Activated effector memory CD4-positive, alpha-beta T cell treated with anti-CD3 and anti-CD28 coated beads, Interleukin-2, amount 50 U/mL, for 16 hours (primary cell): ENCODE data around the gene KCTD5.

ENCODE experiments used
- DNase-seq: peaks from one replicate; pipeline ENCODE4 v3.0.0-alpha.2; 2020

The KCTD5 gene

DNA sequence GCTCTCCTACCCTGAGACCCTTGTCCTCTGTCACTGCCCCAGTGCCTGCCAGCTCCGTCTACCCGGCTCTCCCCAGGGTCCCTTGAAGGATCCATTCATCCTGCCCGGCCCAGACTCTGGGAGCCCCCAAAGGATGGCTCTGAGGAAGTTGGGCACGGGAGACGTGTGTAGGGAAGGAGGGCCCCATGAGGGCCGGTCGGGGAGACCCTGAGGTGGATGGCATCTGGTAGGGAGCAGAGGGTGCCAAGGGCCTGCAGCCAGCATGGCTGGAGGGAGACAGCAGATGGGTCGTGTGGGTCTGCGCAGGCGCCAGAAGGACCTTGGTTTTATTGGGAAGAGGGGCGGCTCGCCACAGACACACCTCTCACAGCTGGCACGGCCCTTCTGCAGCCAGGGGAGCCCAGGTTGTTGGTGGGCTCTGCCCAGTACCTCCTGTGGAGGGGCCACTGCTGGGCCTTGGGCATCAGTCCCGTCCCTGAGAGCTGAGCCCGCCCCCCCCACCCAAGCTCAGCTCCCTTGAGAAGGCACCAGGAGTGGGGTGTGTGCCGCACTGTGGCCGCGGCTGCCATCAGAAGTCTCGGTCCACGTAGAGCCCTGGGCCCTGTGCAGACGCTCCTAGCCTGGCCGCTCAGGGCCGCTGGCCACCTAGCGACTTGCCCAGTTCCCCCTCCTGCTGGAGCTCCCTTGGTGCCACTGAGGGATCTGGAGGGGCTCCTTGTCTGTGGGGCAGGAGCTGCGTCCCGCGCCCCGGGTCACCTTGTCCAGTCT is 16.0 kb downstream of the KCTD5 start:
- DNase-seq, result no peak

DNA sequence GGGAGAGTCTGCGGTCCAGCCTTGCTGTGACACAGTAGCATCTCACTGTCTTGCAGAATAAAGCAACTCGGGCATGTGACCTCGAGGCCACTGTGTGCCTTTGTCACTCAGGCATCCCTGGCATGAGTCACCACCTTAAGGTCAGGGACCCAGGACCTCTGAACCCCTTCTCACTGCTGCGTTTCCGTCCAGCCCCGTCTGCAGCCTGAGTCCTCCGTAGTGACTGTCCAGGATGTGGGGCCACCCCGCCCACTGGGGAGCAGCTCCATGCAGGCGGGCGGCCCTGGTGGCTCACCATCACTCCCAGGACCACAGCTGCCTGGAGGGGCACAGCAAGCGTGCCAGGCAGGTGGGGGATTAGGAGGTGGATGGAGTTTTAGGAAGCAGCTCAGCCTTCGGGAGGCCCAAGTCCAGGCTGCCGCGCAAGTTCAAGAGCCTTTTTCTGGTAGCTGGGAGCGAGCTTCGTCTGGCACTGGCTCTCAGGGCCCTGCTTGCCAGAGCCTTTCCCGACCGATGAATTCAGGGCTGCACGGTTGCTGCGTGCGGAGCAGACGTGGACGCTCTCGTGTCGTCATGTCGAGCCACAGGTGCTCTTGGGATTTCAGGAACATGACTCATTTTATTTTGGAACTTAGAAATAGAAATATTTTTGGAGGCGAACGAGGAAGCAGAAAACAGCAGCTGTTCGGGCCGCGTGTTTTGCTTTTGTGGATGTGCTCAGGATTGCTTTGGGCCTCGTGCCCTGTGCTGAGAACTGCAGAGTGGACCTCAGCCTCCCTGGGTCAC is 16.8 kb downstream of the KCTD5 start:
- no peak for DNase-seq

DNA sequence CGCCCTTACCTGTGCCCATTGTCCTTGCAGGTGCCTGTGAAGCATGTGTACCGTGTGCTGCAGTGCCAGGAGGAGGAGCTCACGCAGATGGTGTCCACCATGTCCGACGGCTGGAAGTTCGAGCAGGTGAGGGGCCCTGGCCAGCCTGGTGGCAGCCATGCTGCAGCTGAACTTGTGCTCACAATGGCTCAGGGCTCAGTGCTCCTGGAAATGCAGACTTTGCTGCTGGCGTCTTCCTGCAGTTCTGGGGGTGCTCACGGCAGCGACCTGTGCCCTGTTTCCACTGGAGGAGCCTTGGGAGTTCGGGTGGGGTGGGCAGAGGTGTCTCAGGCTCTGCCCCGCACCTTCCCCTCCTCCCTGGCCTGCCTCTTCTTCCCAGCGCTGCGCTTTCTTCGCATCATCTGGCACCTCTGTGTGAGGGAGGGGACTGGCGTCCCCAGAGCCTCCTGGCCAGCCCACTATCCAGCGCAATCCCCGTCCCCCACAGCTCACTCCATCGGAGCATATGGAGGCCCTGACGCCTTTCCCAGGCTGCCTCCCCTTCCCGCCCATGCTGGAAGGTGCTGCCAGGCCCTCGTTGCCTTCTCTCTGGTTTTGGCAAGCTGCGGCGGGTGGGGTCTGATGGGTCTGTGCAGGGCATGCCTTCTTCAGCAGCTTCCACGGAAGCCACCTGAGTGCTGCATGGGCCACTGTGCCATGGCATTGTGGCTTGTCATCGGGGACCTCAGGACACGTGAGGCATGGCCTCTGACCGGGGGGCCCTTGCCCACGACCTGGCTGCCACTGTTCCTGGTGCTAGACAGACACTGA is 17.7 kb downstream of the KCTD5 start:
- DNase-seq, result no peak

DNA sequence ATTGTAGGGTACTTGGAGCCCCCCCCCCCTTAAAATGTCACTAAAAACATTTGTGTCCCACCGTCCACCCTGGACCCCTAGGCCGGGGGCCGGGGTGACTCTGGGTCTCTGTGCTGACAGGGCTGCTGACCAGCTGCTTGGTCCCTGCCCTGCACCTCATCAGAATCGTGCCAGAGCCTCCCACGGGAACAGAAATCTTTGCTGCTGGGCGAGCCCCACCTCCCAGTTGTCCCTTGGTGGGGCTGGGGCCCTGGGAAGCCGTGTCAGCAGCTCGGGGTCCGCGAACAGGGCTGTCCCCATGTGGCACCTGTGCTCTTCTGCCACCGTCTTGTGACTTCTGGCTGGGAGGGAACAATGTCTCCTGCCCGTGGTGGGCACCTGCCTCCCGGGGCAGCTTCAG is 18.5 kb downstream of the KCTD5 start:
- DNase-seq, result no peak

DNA sequence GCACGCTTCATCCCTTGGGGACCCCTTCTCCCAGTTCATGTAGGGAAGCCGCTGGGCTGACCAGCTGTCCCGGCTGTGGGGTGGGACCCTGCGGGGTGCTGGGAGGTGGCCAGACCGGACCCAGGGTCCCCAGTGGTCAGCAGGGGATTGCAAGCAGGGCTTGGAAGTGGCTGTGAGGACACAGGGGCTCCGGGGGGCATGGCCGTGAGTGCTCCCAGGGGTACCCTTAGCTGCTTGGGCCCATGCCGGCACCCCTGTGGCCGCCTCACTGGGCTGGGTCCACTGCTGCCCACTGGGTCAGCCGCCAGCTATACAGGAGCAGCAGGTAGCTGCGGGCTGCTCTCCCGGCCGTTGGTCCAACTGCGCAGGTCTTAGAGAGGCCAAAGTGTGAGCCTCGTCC is 18.9 kb downstream of the KCTD5 start:
- no peak for DNase-seq

DNA sequence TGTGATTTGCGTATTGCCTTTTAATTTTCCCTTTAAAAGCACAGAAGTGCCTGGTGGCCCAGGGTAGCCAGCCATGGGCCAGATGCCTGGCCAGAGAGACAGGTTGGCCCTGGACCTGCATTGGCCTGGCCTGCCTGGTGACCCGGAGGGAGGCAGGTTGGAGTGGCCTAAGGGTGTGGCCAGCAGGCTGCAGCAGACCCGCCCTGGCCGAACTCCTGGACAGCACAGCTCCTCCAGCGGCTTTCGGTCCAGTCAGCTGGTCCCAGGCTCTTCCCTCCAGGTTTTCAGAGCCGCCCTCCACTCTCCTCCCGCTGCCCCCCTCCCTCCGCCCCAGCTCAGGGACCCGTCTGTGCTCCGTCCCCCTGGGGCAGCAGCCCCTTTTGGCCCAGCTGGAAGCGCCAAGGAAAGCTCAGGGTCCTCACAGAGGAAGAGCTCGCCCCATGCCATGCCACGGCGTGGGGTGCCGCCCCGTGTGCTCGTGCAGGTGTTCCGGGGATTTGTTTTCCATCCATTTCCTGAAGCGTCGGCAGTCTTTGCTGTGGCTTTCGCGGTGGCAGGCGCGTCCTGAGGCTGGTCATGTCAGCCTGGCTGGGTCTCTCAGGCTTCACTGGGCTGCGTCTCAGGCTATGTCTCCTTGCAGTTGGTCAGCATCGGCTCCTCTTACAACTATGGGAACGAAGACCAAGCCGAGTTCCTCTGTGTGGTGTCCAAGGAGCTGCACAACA is 19.6 kb downstream of the KCTD5 start:
- no peak for DNase-seq

DNA sequence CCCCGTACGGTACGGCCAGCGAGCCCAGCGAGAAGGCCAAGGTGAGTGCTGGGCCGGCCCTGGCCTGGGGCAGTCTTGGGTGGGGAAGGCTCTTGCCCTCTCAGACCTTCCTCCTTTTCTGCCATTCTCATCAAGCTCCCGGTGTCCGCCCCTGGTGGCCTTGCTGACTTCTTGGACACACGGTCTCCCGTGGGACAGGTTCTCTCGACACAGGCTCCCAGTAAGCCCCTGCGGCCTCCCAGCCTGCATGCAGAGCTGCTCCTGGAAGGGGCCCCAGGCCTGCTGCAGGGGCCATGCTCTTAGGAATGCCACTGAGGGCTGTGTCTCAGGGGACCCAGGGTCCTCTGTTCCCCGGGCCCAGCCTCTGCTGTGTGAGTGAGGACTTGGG is 20.1 kb downstream of the KCTD5 start:
- DNase-seq, result no peak

DNA sequence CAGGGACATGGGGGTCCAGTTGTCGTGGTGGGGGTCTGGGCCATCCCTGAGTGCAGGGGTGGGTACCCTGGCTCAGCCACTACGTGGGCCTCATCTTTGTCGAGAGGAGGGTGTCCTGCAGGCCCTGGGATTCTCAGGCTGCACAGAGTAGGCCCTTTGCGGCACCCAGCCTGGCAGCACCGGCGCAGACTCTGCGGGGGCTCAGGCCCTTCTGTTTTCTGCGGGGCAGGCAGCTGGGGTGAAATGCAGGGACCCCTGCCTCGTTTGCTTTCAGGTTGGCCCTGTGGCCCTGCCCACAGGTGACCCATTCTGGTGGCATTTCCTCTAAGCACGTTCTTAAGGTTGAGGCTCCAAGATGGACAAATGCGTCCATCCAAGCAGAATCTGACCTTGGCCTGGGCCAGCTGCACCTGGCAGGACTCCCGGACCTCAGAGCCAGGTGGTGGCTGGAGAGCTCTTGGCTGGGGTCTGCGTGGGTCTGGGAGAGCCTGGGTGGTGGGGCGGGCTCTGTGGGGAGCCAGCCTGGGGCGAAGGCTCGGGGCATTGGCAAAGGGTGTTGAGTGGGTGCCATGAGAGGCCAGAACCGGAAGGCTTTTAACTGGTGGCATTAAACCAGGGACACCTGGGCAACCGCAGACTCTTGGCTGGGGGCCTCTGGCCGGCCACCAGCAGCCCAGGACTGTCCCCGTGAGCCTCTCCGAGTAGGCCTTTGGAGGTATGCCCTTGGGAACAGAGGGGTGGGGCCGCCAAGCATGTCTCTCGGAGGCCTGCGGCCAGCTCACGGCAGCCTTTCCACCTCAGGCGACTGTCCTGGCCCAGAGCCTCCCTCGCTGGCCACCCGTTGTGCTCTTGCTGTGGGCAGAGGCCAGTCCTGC is 20.8 kb downstream of the KCTD5 start:
- DNase-seq, result no peak

DNA sequence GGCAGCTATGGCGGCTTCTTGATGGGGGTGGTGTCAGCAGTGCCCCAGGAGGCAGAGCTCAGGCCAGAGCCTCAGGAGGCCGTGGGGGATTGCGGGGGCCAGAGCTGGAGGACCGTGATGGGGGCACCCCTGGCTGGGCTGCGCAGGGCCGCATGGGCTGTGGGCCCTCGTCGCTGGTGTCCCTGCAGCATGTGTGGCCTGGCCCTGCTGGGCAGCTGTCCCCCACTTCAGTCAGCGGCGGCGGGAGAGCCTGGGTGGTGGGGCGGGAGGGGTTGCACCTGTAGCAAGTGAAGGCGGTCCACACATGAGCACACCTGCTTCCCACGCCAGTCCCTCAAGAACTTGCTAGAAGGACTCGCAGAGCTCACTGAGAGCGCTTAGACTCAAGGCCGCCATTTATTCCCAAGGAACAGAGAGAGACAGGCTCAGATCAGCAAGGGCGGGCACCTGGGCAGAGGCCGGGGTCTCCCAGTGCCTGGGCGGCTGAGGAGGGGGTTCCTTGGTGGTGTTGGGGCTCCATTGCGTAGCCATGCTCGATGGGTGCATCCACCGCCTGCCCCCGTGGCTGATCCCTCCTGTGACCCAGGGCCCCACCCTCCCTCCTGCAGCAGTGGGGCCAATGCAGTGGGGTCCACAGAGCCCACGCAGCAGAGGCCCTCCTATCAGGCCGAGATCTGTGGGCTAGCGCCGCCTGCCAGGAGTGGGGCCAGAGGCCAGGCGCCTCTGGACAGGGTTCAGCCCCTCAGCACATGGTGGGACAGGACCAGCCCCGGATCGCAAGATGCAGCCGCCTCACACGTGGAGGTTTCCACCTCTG is 22.1 kb downstream of the KCTD5 start:
- DNase-seq, result no peak

DNA sequence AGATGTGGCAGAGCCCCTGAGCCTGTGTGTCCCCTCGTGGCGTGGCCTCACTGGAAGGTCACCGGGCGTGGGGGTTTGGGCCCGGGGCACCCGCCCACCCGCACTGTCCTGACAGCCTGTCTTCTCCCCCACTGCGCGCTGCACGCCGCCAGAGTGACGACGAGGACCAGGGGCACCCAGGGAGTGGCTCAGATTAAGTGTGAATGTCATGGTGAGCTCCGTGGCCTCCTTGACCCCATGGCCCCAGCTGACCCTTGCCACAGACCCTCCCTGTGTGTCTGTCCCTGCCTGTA is 22.6 kb downstream of the KCTD5 start:
- DNase-seq, result no peak

DNA sequence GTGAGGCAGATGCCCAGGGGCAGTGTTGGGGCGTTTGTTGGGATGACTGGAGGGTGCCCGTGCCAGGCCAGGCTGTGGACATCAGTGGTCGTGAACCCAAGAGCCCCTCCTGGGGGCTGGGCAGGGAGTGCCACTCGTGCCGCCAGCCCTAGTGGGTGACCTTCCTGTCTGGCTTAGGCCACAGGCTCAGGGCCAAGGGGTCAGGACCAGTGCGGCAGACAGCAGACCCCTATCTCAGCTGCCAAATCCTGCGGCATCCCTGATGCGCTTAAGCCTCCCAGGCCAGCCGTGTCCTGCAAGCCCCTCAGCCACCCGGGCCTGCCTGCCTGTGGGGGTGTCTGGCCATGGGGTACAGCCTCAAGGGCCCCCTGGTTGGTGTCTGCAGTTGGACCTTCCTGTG is 23.0 kb downstream of the KCTD5 start:
- DNase-seq, result no peak

DNA sequence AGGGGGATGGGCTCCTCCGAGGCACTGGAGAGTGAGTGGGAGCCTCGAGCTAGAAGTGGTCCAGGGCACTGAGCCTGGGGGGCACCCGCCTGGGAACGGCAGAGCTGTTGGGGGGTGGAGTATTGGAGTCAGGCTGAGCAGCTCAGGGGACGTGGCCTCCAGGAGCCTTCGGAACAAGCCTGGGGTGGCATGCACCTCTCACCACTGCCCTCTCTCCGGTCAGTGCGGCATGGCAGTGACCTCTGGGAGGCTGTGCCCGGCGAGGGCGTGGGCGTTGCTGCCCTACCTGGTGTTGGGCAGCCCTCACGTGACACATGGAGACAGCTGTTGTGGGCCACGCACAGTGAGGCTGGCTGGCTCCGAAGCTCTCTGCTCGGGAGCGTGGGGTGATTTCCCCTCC is 23.8 kb downstream of the KCTD5 start:
- DNase-seq, result no peak

DNA sequence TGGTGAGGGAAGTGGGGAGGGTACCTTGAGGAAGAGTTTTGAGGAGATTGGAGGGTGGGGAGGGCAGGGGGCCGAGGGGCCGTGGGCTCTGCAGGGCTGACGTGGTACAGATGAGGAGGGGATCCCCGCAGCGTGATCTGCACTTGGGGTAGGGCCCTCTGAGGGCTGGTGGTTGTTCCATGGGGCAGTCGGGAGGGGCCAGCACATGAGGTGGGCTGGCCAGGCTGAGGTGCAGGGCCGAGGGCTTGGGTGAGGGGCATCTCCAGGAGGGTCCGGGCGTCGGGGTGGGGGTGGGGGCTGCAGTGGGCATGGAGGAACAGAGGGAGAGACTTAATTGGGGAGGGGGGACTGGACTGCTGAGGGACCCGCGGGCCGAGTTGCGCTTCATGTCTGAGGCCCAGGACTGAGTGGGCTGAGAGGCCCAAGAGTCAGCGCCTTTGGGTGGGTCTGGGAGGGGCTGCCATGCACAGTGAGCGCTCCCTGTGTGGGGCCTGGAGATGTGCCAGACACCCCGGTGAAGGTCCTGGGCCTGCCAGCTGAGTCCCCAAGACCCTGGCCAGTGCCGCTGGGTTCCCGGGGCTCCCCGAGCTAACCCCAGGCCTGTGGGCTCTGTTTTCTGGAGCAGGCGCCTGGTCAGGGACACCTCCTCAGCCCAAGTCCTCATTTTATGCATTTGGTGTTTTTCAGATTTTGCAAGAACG is 24.4 kb downstream of the KCTD5 start:
- no peak for DNase-seq

DNA sequence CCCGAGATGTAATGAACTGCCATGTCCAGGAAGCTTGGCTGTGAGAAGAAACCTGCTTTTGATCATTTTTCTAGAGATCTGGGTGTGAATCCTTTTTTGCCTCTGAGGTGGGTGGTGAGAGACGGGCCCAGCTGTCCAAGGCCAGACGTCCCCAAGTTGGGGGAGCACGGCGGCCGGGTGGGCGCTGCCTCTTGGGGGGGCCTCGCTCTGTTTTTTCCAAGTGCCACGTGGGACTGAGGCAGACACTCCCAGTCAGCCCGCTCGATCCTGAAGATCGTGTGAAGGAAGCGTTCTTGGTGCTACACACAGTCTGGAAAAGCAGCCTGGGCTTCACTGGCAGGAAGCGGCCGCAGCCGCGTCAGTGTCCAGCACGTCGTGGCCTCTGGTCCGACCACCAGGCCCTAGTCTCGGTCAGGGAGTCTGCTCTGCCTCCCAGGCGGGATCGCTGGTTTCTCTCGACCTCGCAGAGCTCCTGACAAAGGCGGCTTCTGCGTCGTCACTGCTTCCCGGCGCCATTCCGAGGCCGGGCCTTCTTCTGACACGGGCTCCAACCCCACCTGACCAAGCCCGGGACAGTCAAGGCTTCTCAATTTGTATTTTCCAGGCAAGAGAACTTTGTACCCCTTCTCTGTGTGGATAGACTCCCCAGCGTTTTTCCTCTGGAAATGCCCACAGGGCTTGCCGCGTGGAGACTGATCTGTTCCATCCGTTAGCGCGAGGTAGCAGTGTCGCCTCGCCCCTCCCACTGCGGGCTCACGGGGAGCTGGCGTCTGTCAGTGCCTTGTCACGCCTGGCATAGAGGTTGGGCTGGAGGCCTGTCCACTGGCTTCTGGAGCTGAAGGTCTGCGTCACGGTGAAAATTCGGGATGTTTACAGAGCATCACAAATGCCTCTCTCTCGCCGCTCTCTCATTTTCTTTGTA is 25.3 kb downstream of the KCTD5 start:
- no peak for DNase-seq

DNA sequence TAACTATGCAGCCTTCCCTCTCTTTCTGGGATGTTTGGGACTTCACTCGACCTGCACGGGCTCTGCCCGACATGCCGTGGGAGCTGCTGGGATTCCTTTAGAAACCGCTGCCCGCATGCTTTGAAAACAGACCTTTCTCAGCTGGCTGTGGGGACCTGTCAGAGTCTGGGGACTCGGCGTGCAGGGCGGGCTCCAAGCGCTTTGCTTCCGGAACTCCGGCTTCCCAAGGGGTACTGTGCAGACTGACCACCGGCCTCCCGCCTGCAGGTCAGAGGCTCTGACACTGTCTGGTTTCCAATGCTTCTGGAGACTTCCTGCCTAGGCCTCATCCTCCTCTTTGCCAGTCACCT is 25.9 kb downstream of the KCTD5 start:
- DNase-seq, result no peak

DNA sequence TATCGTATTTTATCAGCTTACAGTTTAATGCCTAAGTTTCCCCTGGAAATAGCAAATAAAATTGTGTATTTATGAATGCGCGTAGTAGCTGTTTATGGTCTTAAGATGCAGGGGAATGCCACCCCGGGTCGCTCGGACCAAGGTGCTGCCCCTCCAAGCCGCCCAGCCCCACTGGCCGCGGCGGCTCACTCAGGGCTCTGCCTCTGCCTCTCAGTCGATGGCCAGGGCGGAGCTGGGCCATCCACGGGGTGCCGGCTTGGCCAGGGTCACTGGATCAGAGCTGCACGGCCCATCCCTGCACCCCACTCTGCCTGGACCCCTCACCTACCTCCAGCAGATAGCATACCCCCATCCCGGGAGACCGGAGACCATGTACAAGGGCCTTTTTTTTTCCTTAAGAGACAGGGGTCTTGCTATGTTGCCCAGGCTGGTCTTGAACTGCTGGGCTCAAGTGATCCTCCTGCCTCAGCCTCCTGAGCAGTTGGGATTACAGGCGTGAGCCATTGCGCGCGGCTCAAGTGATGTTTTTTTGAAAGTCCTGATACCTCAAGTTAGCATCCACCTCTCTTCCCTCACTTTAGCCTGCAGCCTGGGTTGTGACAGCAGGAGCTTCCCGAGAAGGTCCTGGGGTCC is 26.7 kb downstream of the KCTD5 start:
- no peak for DNase-seq

DNA sequence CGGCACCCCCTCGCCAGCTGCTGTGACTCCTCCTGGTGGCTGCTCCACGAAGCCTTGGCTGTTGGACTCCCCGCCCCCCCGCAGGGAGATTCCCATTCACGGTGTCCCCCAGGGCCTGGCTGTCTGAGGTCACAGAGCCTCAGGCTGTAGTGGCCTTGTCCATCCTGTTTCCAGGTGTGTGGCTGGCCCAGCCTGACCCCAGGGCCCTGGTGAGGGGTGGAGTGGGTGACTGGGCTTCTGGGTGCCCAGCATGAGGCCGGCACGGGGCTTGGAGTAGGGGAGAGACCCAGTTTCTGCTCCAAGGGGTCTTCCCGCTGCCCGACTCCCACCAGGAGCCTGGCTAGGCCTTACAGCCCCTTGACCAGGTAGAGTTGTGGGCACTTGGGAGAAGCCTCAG is 27.3 kb downstream of the KCTD5 start:
- no peak for DNase-seq

DNA sequence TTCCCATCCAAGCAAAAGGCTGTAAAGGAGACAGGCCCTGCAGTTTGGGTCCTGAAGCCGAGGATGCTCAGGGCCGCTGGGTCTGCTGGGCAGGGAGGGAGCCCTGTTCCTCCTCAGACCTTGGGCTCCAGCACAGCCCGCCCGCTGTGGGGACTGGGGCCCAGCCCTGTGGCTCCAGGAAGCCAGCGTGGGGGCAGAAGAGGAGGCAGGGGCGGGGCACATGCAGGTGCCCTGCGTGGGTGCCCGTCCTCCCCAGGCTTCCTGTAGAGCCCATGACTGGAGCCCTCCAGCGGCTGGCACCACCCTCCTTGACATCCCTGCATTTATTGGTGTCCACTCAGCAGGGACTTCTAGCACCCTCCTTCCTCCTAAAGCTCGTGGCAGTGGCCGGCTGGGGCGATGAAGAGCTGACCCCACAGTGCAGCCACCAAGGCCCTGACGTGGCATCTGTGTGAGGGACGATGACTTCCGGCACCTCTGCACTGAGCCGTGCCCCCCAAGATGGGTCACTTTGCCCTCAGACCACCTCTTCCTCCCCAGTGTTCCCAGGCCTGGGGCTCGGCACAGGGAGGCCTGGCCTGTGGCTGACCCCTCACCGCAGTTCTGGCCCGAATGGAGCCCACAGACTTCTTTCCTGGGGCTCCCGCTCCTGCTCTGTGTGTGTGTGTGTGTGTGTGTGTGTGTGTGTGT is 27.8 kb downstream of the KCTD5 start:
- DNase-seq, result no peak
